Thyroid gland (tissue), 4 donors: ENCODE results near the gene PRKCH.

ENCODE experiments used
- CTCF ChIP-seq, 6 experiments: fragments of 200-600 bp in 3 of 6; fragments of 450-650 bp in 3 of 6; sonication (generic) in 3 of 6; IDR thresholded peaks; one replicate each; pipeline ENCODE4 v1.5.1; 2016 to 2019; ENCODE audit warnings: antibody characterized with exemption in 6 of 6, mild to moderate bottlenecking in 2 of 6, inconsistent platforms in 1 of 6, moderate library complexity in 1 of 6
- POLR2A ChIP-seq, 2 donors: fragments of 450-650 bp; IDR thresholded peaks; one replicate each; pipeline ENCODE4 v1.6.1; 2017; ENCODE audit warnings: antibody characterized with exemption in 2 of 2, mild to moderate bottlenecking in 2 of 2, moderate library complexity in 1 of 2

GRCh38 chr14:61321385-61322010 lies at the start of gene PRKCH:
- no peak for TF ChIP-seq CTCF (IDR thresholded peaks at IDR 0.05)
- peak; percentile 13 to 86 for TF ChIP-seq POLR2A (IDR thresholded peaks at IDR 0.05)
